NCI-H82 treated with DMSO at 0.1 percent for 48 hours (cell line): ENCODE data around the gene XRCC6.
"Not testable (repeated sequence)": the region's sequence is repeated elsewhere in the genome, so short reads cannot be mapped to it uniquely, and the experiment has no call there.

Experiments used
- DNase-seq: peaks from one replicate; lab custom pipeline; 2025; ENCODE audit not compliant: unreplicated experiment; lab: John Stamatoyannopoulos, UW

Gene XRCC6

GRCh38 chr22:41683052-41683451, 62.0 kb downstream of the XRCC6 start:
- DNase-seq: no peak

GRCh38 chr22:41683616-41684015, 62.5 kb downstream of the XRCC6 start:
- DNase-seq: no peak

- DNase-seq: no peak
Observed at GRCh38 chr22:41684194-41684593, 63.1 kb downstream of the XRCC6 start.

- DNase-seq: not testable (repeated sequence)
Observed at GRCh38 chr22:41686890-41687289, 65.8 kb downstream of the XRCC6 start.

- no peak for DNase-seq
Observed at GRCh38 chr22:41687901-41688364, 66.8 kb downstream of the XRCC6 start.

GRCh38 chr22:41688365-41689211, 67.5 kb downstream of the XRCC6 start, which contains the start of gene SNU13:
SNU13 (minus strand) TSS chr22:41688867; CDS start chr22:41688796, 71 bp downstream.
- DNase-seq: peak; percentile 13

GRCh38 chr22:41690476-41690875, 69.4 kb downstream of the XRCC6 start:
- DNase-seq: no peak

- no peak for DNase-seq
Observed at GRCh38 chr22:41695211-41695610, 74.1 kb downstream of the XRCC6 start.

- no peak for DNase-seq
Observed at GRCh38 chr22:41696703-41697102, 75.6 kb downstream of the XRCC6 start.

GRCh38 chr22:41697126-41697775, 76.2 kb downstream of the XRCC6 start:
- DNase-seq: peak; percentile 64

- DNase-seq: no peak
Observed at GRCh38 chr22:41699264-41700107, 78.4 kb downstream of the XRCC6 start, which contains the start of gene MEI1. MEI1 (plus strand) TSS chr22:41699503; CDS start chr22:41699539, 36 bp downstream.

GRCh38 chr22:41700108-41700364, 78.9 kb downstream of the XRCC6 start:
- DNase-seq: no peak

- DNase-seq: no peak
Observed at GRCh38 chr22:41702763-41703162, 81.7 kb downstream of the XRCC6 start.

GRCh38 chr22:41709341-41709740, 88.2 kb downstream of the XRCC6 start:
- no peak for DNase-seq

- DNase-seq: no peak
Observed at GRCh38 chr22:41713004-41713403, 91.9 kb downstream of the XRCC6 start.
